H1 (cell line): ENCODE results near the gene NOL4L. TPM values are rescaled to one million over a fixed set of nuclear protein-coding genes. Genes with fewer than 3 reads are reported as not detected.

ENCODE experiments used
- CTCF ChIA-PET: fragments of 300-600 bp; sonication (Branson Sonifier 250); formaldehyde crosslinking; loops from one replicate; lab custom pipeline; 2021; ENCODE audit not compliant: partially characterized antibody; lab: Charles Lee
- POLR2A ChIA-PET: fragments of 300-600 bp; sonication (Branson Sonifier 250); formaldehyde crosslinking; loops from one replicate; lab custom pipeline; 2021; ENCODE audit warnings: inconsistent platforms; ENCODE audit not compliant: partially characterized antibody; lab: Charles Lee
- DNase-seq, 2 experiments: peaks; one replicate each; pipeline versions ENCODE4 v3.0.0 to v3.0.0-alpha.2; 2010 to 2022; ENCODE audit warnings: low spot score in 2 of 2, low read depth in 1 of 2, mixed read lengths in 1 of 2
- FAIRE-seq: peaks from 2 replicates; lab custom pipeline; 2011; peaks lifted over from hg19 to GRCh38; lab: Jason Lieb, UNC
- H2AFZ ChIP-seq: 2 replicates; pipeline ENCODE4 v1.8.1; 2012; ENCODE audit warnings: low read length, inconsistent platforms
- H2AK5ac ChIP-seq: 2 replicates; pipeline ENCODE4 v1.6.1; 2013; ENCODE audit warnings: low read depth, low read length
- H2BK120ac ChIP-seq: replicated peaks from 2 replicates; pipeline ENCODE3; 2013; ENCODE audit warnings: low read depth, low read length, inconsistent platforms
- H2BK12ac ChIP-seq: 2 replicates; pipeline ENCODE4 v1.6.1; 2013; ENCODE audit warnings: low read depth, low read length
- H2BK15ac ChIP-seq: 2 replicates; pipeline ENCODE4 v1.6.1; 2013; ENCODE audit warnings: low read length
- H2BK20ac ChIP-seq: 2 replicates; pipeline ENCODE4 v1.6.1; 2013; ENCODE audit warnings: low read length
- H2BK5ac ChIP-seq: 2 replicates; pipeline ENCODE4 v1.6.1; 2013; ENCODE audit warnings: low read depth, low read length
- H3K14ac ChIP-seq: 2 replicates; pipeline ENCODE4 v1.6.1; 2013; ENCODE audit warnings: inconsistent platforms; ENCODE audit not compliant: insufficient read length
- H3K18ac ChIP-seq: 2 replicates; pipeline ENCODE4 v1.6.1; 2013; ENCODE audit warnings: low read length; ENCODE audit errors: extremely low read depth
- H3K23ac ChIP-seq: 2 replicates; pipeline ENCODE4 v1.6.1; 2013; ENCODE audit warnings: inconsistent platforms; ENCODE audit not compliant: insufficient read length
- H3K23me2 ChIP-seq: 2 replicates; pipeline ENCODE4 v1.6.1; 2013; ENCODE audit warnings: low read depth, low read length
- H3K27ac ChIP-seq: 2 replicates; pipeline ENCODE4 v1.6.1; 2011; ENCODE audit warnings: low read depth, low read length, inconsistent platforms
- H3K27me3 ChIP-seq, 4 experiments: replicated peaks in 1 of 4; 1 replicate in 1 of 4; 2 replicates in 3 of 4; pipeline versions ENCODE4 v1.6.1 to v1.8.1; 2011 to 2013; ENCODE audit warnings: low read length in 3 of 4, mild to moderate bottlenecking in 3 of 4, inconsistent platforms in 2 of 4, mixed read lengths in 2 of 4, moderate library complexity in 1 of 4; ENCODE audit not compliant: control insufficient read depth in 3 of 4, insufficient read depth in 3 of 4; ENCODE audit errors: extremely low read depth in 1 of 4
- H3K36me3 ChIP-seq, 4 experiments: 2 replicates each; pipeline versions ENCODE4 v1.6.1 to v1.8.1; 2011 to 2013; ENCODE audit warnings: mild to moderate bottlenecking in 4 of 4, low read length in 3 of 4, moderate library complexity in 2 of 4, control low read depth in 1 of 4, inconsistent platforms in 1 of 4; ENCODE audit not compliant: insufficient read depth in 4 of 4, control insufficient read depth in 2 of 4
- H3K4ac ChIP-seq: replicated peaks from 2 replicates; pipeline ENCODE3; 2013; ENCODE audit warnings: low read length, low read depth, mixed read lengths, inconsistent platforms; ENCODE audit not compliant: insufficient read length
- H3K4me1 ChIP-seq, 4 experiments: replicated peaks in 1 of 4; 1 replicate in 1 of 4; 2 replicates in 3 of 4; pipeline versions ENCODE4 v1.6.1 to v1.8.1; 2011 to 2013; ENCODE audit warnings: low read length in 3 of 4, inconsistent platforms in 2 of 4, mixed read lengths in 1 of 4; ENCODE audit not compliant: insufficient read depth in 4 of 4, control insufficient read depth in 3 of 4
- H3K4me2 ChIP-seq, 2 experiments: 2 replicates each; pipeline versions ENCODE4 v1.6.1 to v1.8.1; 2011 to 2013; ENCODE audit warnings: low read depth in 2 of 2, low read length in 2 of 2, control low read depth in 1 of 2, inconsistent platforms in 1 of 2, mild to moderate bottlenecking in 1 of 2; ENCODE audit not compliant: insufficient read depth in 1 of 2
- H3K4me3 ChIP-seq, 4 experiments: fragments of 200-600, 300-600 bp in 1 of 4; sonication (generic), shearing (Covaris generic), sonication (Bioruptor Twin) in 1 of 4; 2 replicates each; pipeline versions ENCODE4 v1.5.1 to v1.8.1; 2011 to 2016; ENCODE audit warnings: low read length in 4 of 4, low read depth in 3 of 4, control low read depth in 2 of 4, inconsistent platforms in 2 of 4, mild to moderate bottlenecking in 2 of 4, mixed read lengths in 1 of 4, moderate library complexity in 1 of 4; ENCODE audit not compliant: insufficient read depth in 2 of 4; ENCODE audit errors: extremely low read depth in 1 of 4
- H3K56ac ChIP-seq: replicated peaks from 2 replicates; pipeline ENCODE3; 2013; ENCODE audit warnings: low read depth, mild to moderate bottlenecking, mixed read lengths, low read length, inconsistent platforms; ENCODE audit not compliant: insufficient read length
- H3K79me1 ChIP-seq: 2 replicates; pipeline ENCODE4 v1.6.1; 2013; ENCODE audit warnings: low read depth, low read length, control low read depth
- H3K79me2 ChIP-seq, 2 experiments: 2 replicates each; pipeline versions ENCODE4 v1.6.1 to v1.8.1; 2012 to 2013; ENCODE audit warnings: low read length in 2 of 2, mild to moderate bottlenecking in 2 of 2, inconsistent platforms in 1 of 2; ENCODE audit not compliant: insufficient read depth in 2 of 2, control insufficient read depth in 1 of 2
- H3K9ac ChIP-seq, 4 experiments: replicated peaks in 1 of 4; 1 replicate in 1 of 4; 2 replicates in 3 of 4; pipeline versions ENCODE4 v1.6.1 to v1.8.1; 2011 to 2013; ENCODE audit warnings: low read depth in 3 of 4, low read length in 3 of 4, control low read depth in 2 of 4, mild to moderate bottlenecking in 2 of 4, moderate library complexity in 2 of 4, inconsistent platforms in 1 of 4; ENCODE audit errors: extremely low read depth in 1 of 4
- H3K9me3 ChIP-seq, 2 experiments: 2 replicates each; pipeline versions ENCODE4 v1.6.1 to v1.8.1; 2012 to 2013; ENCODE audit warnings: mild to moderate bottlenecking in 2 of 2, moderate library complexity in 2 of 2, control low read depth in 1 of 2, inconsistent platforms in 1 of 2, low read depth in 1 of 2, low read length in 1 of 2, mixed read lengths in 1 of 2; ENCODE audit not compliant: insufficient read depth in 2 of 2
- H4K20me1 ChIP-seq, 2 experiments: replicated peaks in 1 of 2; 2 replicates each; pipeline versions ENCODE3 to v1.8.1; 2011 to 2013; ENCODE audit warnings: inconsistent platforms in 2 of 2, low read length in 2 of 2, mild to moderate bottlenecking in 1 of 2; ENCODE audit not compliant: insufficient read depth in 2 of 2, control insufficient read depth in 1 of 2
- H4K5ac ChIP-seq: 2 replicates; pipeline ENCODE4 v1.6.1; 2013; ENCODE audit warnings: low read length, low read depth, mixed read lengths, inconsistent platforms; ENCODE audit not compliant: insufficient read length
- H4K8ac ChIP-seq: 2 replicates; pipeline ENCODE4 v1.8.0; 2013; ENCODE audit warnings: mild to moderate bottlenecking, moderate library complexity, low read length, inconsistent platforms; ENCODE audit not compliant: insufficient read depth; ENCODE audit errors: extremely low read depth
- H4K91ac ChIP-seq: replicated peaks from 2 replicates; pipeline ENCODE3; 2013; ENCODE audit warnings: low read length, mixed read lengths, inconsistent platforms; ENCODE audit not compliant: insufficient read length
- CEBPB ChIP-seq: IDR thresholded peaks from 2 replicates; pipeline ENCODE4 v1.6.1; 2012; ENCODE audit warnings: low read depth, low read length
- CHD1 ChIP-seq: IDR thresholded peaks from 2 replicates; pipeline ENCODE4 v1.6.1; 2012; ENCODE audit warnings: low read depth, low read length, improper control_type of control experiment
- CTCF ChIP-seq, 3 experiments: IDR thresholded peaks; 1 replicate in 2 of 3; 2 replicates in 1 of 3; pipeline versions ENCODE4 v1.5.1 to v1.6.1; 2011; ENCODE audit warnings: low read length in 3 of 3, mild to moderate bottlenecking in 3 of 3, inconsistent platforms in 2 of 3, low read depth in 1 of 3, moderate library complexity in 1 of 3; ENCODE audit not compliant: insufficient read depth in 1 of 3; ENCODE audit errors: control extremely low read depth in 1 of 3
- JUND ChIP-seq: IDR thresholded peaks from 2 replicates; pipeline ENCODE4 v1.6.1; 2011; ENCODE audit warnings: mild to moderate bottlenecking, improper control_type of control experiment, low read length
- NRF1 ChIP-seq: IDR thresholded peaks from 2 replicates; pipeline ENCODE4 v1.6.1; 2011; ENCODE audit warnings: mild to moderate bottlenecking, low read depth, low read length, improper control_type of control experiment
- RXRA ChIP-seq: IDR thresholded peaks from 2 replicates; pipeline ENCODE4 v1.6.1; 2011; ENCODE audit warnings: low read depth, mild to moderate bottlenecking, low read length, moderate library complexity; ENCODE audit not compliant: insufficient read depth
- SIX5 ChIP-seq: IDR thresholded peaks from 2 replicates; pipeline ENCODE4 v1.6.1; 2011; ENCODE audit warnings: mild to moderate bottlenecking, low read depth, low read length
- TCF12 ChIP-seq: IDR thresholded peaks from 2 replicates; pipeline ENCODE4 v1.6.1; 2011; ENCODE audit warnings: low read depth, mild to moderate bottlenecking, low read length
- ZNF274 ChIP-seq: IDR thresholded peaks from 2 replicates; pipeline ENCODE4 v1.7.0; 2012; ENCODE audit warnings: low read length, borderline replicate concordance; ENCODE audit errors: extremely low read depth
- WGBS, 2 experiments: shearing (Covaris generic) in 1 of 2; methylation state at CpG; one replicate each; pipeline versions ENCODE4 v1.1.6 to v1.1.7; 2013 to 2015; ENCODE audit warnings: low lambda C conversion rate in 2 of 2, mixed read lengths in 2 of 2, inconsistent platforms in 1 of 2, low coverage in 1 of 2, missing lambda C conversion rate in 1 of 2; ENCODE audit not compliant: insufficient replicate concordance in 2 of 2, insufficient coverage in 1 of 2, insufficient read length in 1 of 2; ENCODE audit errors: extremely low coverage in 1 of 2, missing lambda C conversion rate in 1 of 2; 5-methylcytosine and 5-hydroxymethylcytosine counted together
- polyA plus RNA-seq, 7 experiments: library from polyadenylated mRNA; depleted of rRNA in 3 of 7; stranded (reverse) in 5 of 7; unstranded in 2 of 7; fragments of >200 nt in 5 of 7; fragments of 200-250 nt in 2 of 7; gene quantifications; 1 replicate in 5 of 7; 2 replicates in 1 of 7; 4 replicates in 1 of 7; pipeline versions ENCODE4 v1.2.1 to v1.2.3, GENCODE V29; 2011 to 2013; ENCODE audit warnings: missing spikeins in 2 of 7, mixed read lengths in 2 of 7
- total RNA-seq: library from RNA; stranded (reverse); fragmentation: NEBNext Ultra II Directional; extraction: Animal tissue kit (Norgen Biotek cat#: 25700); gene quantifications from 2 replicates; pipeline ENCODE4 v1.2.1, GENCODE V29; 2021

The NOL4L gene
- total and polyA plus RNA-seq, 2 of the 8 experiments (the other 6 are each of a cell fraction or from before 2014, with no cell fraction given), result 15.3 to 23.7 TPM

GRCh38 chr20:32445539-32446273 is 139.4 kb downstream of the NOL4L start:
- no peaks in the 10 kb centered on the region for H3K79me2 ChIP-seq
- TF ChIP-seq NRF1 (no peak), ZNF274 (no peak), JUND (no peak), TCF12 (no peak), CTCF (IDR thresholded peaks at IDR 0.05; ENCODE audit: control extremely low read depth in 1 of 3, insufficient read depth in 1 of 3, low read depth in 1 of 3, low read length in 3 of 3) (no peak), CHD1 (no peak), SIX5 (no peak), RXRA (no peak), CEBPB (no peak)
- TF ChIP-seq, all 59 proteins: peak for 0
- H2AFZ ChIP-seq, result no peak overlapping the region
- H3K23ac ChIP-seq, result no peak overlapping the region
- peaks cover 0 to 5% (median 3%) of the 10 kb centered on the region in 4 experiments; a peak in 3 of 7 replicates for H3K4me1 ChIP-seq
- H2BK120ac ChIP-seq, result no peak overlapping the region
- H3K79me1 ChIP-seq, result no peaks in the 10 kb centered on the region
- H4K91ac ChIP-seq, result no peak overlapping the region
- no peak overlapping the region for H2BK20ac ChIP-seq
- no peak overlapping the region for H2BK5ac ChIP-seq
- H2BK12ac ChIP-seq, result no peak overlapping the region
- 81% methylated on average over 12 of the region's 12 CpGs; no CpG with 5 or more reads in 1 of the 2 experiments for WGBS, 2 experiments
- H4K8ac ChIP-seq, result no peak overlapping the region
- H3K9ac ChIP-seq, result no peak overlapping the region
- no peak overlapping the region for H3K4me3 ChIP-seq
- H3K9me3 ChIP-seq, result no peaks in the 10 kb centered on the region
- no peaks in the 10 kb centered on the region for H3K27me3 ChIP-seq
- no peak overlapping the region for H3K4ac ChIP-seq
- H3K27ac ChIP-seq, result no peak overlapping the region
- FAIRE-seq (no peak), DNase-seq (no peak)
- H2AK5ac ChIP-seq, result no peak overlapping the region
- CTCF ChIA-PET, result interaction anchor here (0.9 to 2.4 kb wide), 4 partner anchors 10 to 182 kb away, joined by 4 to 13 read pairs (median 4); no protein-coding TSS in a partner anchor
- no peak overlapping the region for H3K18ac ChIP-seq
- no peak overlapping the region for H2BK15ac ChIP-seq
- POLR2A ChIA-PET, result no interaction called here
- no peaks in the 10 kb centered on the region for H3K23me2 ChIP-seq
- H4K5ac ChIP-seq, result no peak overlapping the region
- H3K56ac ChIP-seq, result no peak overlapping the region
- H3K4me2 ChIP-seq, result no peak overlapping the region
- H3K14ac ChIP-seq, result no peak overlapping the region
- peaks cover 2 to 9% of the 10 kb centered on the region in 2 experiments for H4K20me1 ChIP-seq
- peaks cover 7 to 27% (median 13%) of the 10 kb centered on the region in 4 experiments; a peak in 7 of 8 replicates for H3K36me3 ChIP-seq
